Thyroid gland (tissue), 4 donors: ENCODE results near the gene CTSE.

ENCODE experiments used
- POLR2A ChIP-seq, 2 donors: fragments of 450-650 bp; IDR thresholded peaks; one replicate each; pipeline ENCODE4 v1.6.1; 2017; ENCODE audit warnings: antibody characterized with exemption in 2 of 2, mild to moderate bottlenecking in 2 of 2, moderate library complexity in 1 of 2
- TF ChIP-seq, protein P1 (sequence below), 6 experiments: fragments of 200-600 bp in 3 of 6; fragments of 450-650 bp in 3 of 6; sonication (generic) in 3 of 6; IDR thresholded peaks; one replicate each; pipeline ENCODE4 v1.5.1; 2016 to 2019; ENCODE audit warnings: antibody characterized with exemption in 6 of 6, mild to moderate bottlenecking in 2 of 6, inconsistent platforms in 1 of 6, moderate library complexity in 1 of 6

GRCh38 chr1:206070627-206071304 lies 47.1 kb upstream of the CTSE start:
- TF ChIP-seq, protein P1, sequence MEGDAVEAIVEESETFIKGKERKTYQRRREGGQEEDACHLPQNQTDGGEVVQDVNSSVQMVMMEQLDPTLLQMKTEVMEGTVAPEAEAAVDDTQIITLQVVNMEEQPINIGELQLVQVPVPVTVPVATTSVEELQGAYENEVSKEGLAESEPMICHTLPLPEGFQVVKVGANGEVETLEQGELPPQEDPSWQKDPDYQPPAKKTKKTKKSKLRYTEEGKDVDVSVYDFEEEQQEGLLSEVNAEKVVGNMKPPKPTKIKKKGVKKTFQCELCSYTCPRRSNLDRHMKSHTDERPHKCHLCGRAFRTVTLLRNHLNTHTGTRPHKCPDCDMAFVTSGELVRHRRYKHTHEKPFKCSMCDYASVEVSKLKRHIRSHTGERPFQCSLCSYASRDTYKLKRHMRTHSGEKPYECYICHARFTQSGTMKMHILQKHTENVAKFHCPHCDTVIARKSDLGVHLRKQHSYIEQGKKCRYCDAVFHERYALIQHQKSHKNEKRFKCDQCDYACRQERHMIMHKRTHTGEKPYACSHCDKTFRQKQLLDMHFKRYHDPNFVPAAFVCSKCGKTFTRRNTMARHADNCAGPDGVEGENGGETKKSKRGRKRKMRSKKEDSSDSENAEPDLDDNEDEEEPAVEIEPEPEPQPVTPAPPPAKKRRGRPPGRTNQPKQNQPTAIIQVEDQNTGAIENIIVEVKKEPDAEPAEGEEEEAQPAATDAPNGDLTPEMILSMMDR (IDR thresholded peaks at IDR 0.05): no peak
- TF ChIP-seq POLR2A (IDR thresholded peaks at IDR 0.05): no peak
